ENCODE results near the gene WDR59. TPM values are rescaled to one million over a fixed set of nuclear protein-coding genes. Genes with fewer than 3 reads are reported as not detected.

WDR59 gene
- total and polyA plus RNA-seq, 2 donors, result 22.1 to 28.7 TPM

DNA sequence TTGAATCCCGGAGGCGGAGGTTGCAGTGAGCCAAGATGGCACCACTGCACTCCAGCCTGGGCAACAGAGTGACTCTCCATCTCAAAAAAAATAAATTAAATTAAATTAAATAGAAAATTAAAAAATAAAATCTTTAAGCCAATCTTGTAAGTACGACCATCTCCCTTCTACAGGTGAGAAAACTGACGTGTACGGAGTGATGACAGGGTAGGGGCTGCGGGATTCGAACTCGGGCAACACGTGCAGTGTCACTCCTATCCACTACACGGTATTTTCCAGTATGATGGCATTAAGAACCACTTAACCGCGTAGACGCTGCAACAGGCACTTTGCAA lies 762 bp downstream of the WDR59 start:
- H3K27ac ChIP-seq (ENCODE audit: low read depth), result no peak overlapping the region
- no peaks in the 10 kb centered on the region for H3K36me3 ChIP-seq (ENCODE audit: insufficient read depth)
- 25% methylated on average over 13 of the region's 13 CpGs for WGBS
- DNase-seq (ENCODE audit: extremely low spot score), result no peak
- peak overlapping the region; percentile 89 for H3K4me3 ChIP-seq (ENCODE audit: low read depth, low read length)
- no peaks in the 10 kb centered on the region for H3K4me1 ChIP-seq (ENCODE audit: insufficient read depth)

DNA sequence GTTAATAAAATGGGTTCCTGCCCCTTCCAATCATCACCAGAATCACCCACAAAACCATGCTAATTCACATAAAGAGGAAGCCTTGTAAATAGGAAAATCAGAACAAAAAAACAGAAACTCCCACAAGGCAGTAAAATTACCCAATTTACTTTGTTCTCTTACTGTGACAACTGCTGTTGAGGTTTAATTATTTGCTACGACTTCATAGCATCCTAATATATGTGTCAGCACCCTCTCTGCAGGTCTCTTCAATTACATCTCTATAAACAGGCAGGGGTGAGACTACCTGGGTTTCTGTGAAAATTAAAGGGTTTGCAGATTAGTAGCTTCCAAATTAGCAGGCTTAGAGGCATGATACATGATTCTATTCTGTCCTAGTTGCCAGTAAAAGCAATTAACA lies 2.7 kb downstream of the WDR59 start:
- DNase-seq (ENCODE audit: extremely low spot score), result no peak
- no peak overlapping the region for H3K4me3 ChIP-seq (ENCODE audit: low read depth, low read length)
- WGBS, result 86% methylated on average over 1 of the region's 1 CpG
- no peaks in the 10 kb centered on the region for H3K4me1 ChIP-seq (ENCODE audit: insufficient read depth)
- H3K27ac ChIP-seq (ENCODE audit: low read depth), result no peak overlapping the region
- H3K36me3 ChIP-seq (ENCODE audit: insufficient read depth), result no peaks in the 10 kb centered on the region

DNA sequence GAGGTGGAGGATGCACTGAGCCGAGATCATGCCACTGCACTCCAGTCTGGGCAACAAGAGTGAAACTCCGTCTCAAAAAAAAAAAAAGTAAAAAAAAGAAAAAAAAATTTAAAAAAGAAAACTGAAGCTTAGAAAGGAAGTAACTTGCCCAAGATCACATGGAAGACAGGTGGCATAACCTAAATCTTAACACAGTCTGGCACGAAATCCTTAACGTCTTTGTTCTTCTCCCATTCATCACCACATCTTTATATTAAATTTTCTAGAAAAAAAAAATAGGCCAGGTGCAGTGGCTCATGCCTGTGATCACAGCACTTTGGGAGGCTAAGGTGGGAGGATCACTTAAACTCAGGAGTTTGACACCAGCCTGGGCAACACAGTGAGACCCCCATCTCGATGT lies 9.3 kb downstream of the WDR59 start:
- WGBS, result 89% methylated on average over 5 of the region's 5 CpGs
- Histone ChIP-seq H3K4me3 (ENCODE audit: low read depth, low read length) (no peak overlapping the region), H3K4me1 (ENCODE audit: insufficient read depth) (no peaks in the 10 kb centered on the region)

DNA sequence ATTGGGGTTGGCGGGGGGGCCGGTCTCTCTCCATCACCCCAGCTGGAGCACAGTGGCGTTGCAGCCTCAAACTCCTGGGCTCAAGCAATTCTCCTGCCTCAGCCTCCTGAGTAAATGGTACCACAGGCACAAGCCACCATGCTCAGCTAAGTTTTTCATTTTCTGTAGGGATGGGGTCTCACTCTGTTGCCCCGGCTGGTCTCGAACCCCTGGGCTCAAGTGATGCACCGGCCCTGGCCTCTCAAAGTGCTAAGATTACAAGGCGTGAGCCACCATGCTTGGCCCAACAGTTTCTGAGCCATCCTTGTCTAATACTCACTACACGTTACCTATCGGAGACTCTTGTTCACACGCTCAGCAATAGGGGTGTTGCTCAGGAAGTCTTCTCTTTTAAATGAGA lies 11.6 kb downstream of the WDR59 start:
- WGBS, result 93% methylated on average over 10 of the region's 10 CpGs
- Histone ChIP-seq H3K4me1 (ENCODE audit: insufficient read depth) (no peaks in the 10 kb centered on the region), H3K36me3 (ENCODE audit: insufficient read depth) (no peaks in the 10 kb centered on the region), H3K4me3 (ENCODE audit: low read depth, low read length) (no peak overlapping the region), H3K27ac (ENCODE audit: low read depth) (no peak overlapping the region)
- no peak for DNase-seq (ENCODE audit: extremely low spot score)

More for the DNA sequence above, 9.3 kb downstream of the WDR59 start:
- H3K36me3 ChIP-seq (ENCODE audit: insufficient read depth), result no peaks in the 10 kb centered on the region
- H3K27ac ChIP-seq (ENCODE audit: low read depth), result no peak overlapping the region
- no peak for DNase-seq (ENCODE audit: extremely low spot score)

DNA sequence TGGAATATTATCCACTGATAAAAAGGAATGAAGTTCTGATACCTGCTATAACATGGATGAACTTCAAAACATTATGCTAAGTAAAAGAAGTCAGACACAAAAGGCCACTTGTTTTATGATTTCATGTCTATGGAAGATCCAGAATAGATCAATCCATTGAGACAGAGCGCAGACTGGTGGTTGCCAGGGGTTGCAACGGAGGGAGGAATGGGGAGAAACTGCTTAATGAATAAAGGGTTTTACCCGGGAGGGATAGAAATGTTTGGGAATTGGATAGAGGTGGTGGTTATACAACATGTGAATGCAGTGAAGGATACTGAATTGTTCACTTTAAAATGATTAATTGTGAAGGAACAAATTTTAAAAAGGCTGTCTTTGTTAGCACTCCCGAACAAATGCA lies 30.2 kb downstream of the WDR59 start:
- Histone ChIP-seq H3K36me3 (ENCODE audit: insufficient read depth) (peaks cover 2% of the 10 kb centered on the region), H3K4me1 (ENCODE audit: insufficient read depth) (no peaks in the 10 kb centered on the region), H3K27ac (ENCODE audit: low read depth) (no peak overlapping the region), H3K4me3 (ENCODE audit: low read depth, low read length) (no peak overlapping the region)
- no peak for DNase-seq (ENCODE audit: extremely low spot score)
- 88% methylated on average over 4 of the region's 4 CpGs for WGBS

DNA sequence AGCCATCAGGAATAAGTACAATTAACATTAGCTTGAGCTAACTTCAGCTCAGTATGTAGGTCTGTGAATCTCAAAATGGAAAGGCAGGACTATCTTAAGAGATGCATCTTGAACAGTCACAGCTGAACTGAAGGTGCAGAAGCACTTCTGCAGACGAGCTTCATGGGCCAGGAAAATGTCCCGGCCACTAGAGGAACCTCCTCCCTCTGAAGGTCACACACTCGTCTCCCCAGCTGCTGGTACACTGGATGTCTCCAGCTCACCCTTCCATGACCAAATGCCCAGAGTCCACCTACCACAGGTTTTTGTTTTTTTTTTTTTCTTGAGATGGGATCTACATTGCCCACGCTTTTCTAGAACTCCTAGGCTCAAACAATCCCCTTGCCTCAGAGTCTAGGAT lies 33.2 kb downstream of the WDR59 start:
- no peak for DNase-seq (ENCODE audit: extremely low spot score)
- Histone ChIP-seq H3K4me1 (ENCODE audit: insufficient read depth) (no peaks in the 10 kb centered on the region), H3K4me3 (ENCODE audit: low read depth, low read length) (no peak overlapping the region), H3K36me3 (ENCODE audit: insufficient read depth) (peaks cover 3% of the 10 kb centered on the region), H3K27ac (ENCODE audit: low read depth) (no peak overlapping the region)
- 84% methylated on average over 4 of the region's 4 CpGs for WGBS

DNA sequence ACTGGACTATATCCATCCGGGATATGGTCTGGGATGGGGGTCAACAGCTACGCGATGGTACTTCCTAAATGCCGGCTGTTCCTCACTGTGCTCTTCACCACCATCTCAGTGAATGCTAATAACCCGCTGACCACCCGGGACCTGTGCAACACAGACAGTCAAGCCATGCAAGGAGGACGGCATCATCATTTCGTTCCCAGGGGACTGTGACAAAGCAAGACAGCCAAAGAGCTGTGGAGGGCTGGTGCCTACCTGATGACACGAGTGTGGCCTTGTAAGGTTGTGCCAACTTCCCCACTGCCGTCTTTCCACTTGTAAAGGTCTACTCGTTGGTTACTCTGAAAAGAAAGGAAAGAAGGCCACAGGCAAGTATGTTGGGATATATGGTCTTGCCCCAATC lies 33.7 kb downstream of the WDR59 start:
- Histone ChIP-seq H3K36me3 (ENCODE audit: insufficient read depth) (peaks cover 3% of the 10 kb centered on the region), H3K27ac (ENCODE audit: low read depth) (no peak overlapping the region), H3K4me1 (ENCODE audit: insufficient read depth) (no peaks in the 10 kb centered on the region), H3K4me3 (ENCODE audit: low read depth, low read length) (no peak overlapping the region)
- no peak for DNase-seq (ENCODE audit: extremely low spot score)
- 96% methylated on average over 11 of the region's 11 CpGs for WGBS

DNA sequence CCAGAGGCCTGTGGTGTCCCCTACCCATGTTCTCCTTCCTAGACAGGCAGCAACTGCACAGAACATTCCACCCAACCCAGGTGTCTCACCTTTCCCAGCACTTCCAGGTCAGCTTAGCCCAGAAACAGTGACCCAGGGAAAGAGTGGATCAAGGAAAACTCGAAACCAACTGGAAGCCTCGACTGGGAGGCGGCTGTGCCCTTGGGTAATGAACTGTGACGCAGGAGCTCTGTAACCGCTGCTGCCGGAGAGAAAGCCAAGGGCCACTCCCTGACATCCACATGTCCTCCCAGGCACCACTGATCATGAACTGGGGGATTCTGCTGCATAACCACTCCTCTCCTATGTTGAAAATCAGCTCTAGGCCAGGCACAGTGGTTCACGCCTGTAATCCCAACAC lies 34.4 kb downstream of the WDR59 start:
- Histone ChIP-seq H3K4me3 (ENCODE audit: low read depth, low read length) (no peak overlapping the region), H3K36me3 (ENCODE audit: insufficient read depth) (peaks cover 3% of the 10 kb centered on the region), H3K4me1 (ENCODE audit: insufficient read depth) (no peaks in the 10 kb centered on the region), H3K27ac (ENCODE audit: low read depth) (no peak overlapping the region)
- DNase-seq (ENCODE audit: extremely low spot score), result no peak
- 95% methylated on average over 7 of the region's 7 CpGs for WGBS

DNA sequence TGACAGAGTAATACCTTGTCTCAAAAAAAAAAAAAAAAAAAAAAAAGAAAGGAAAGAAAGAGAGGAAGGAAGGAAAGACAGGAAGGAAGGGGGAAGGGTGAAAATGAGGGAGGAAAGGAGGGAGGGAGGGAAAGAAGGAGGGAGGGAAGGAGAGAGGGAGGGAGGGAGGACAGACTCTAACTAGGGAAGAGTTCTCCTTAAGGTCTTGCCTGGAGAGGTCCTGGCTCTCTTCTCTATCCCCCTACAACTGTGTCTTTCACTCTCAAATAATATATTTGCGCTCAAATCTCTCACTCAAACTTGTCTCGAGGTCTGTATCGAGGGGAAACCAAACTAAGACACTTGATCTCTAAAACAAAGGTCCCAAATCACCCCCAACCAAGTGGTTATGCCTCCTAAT lies 35.6 kb downstream of the WDR59 start:
- WGBS, result 94% methylated on average over 3 of the region's 3 CpGs
- peaks cover 1% of the 10 kb centered on the region for H3K36me3 ChIP-seq (ENCODE audit: insufficient read depth)
- no peaks in the 10 kb centered on the region for H3K4me1 ChIP-seq (ENCODE audit: insufficient read depth)
- DNase-seq (ENCODE audit: extremely low spot score), result no peak
- no peak overlapping the region for H3K4me3 ChIP-seq (ENCODE audit: low read depth, low read length)
- no peak overlapping the region for H3K27ac ChIP-seq (ENCODE audit: low read depth)

DNA sequence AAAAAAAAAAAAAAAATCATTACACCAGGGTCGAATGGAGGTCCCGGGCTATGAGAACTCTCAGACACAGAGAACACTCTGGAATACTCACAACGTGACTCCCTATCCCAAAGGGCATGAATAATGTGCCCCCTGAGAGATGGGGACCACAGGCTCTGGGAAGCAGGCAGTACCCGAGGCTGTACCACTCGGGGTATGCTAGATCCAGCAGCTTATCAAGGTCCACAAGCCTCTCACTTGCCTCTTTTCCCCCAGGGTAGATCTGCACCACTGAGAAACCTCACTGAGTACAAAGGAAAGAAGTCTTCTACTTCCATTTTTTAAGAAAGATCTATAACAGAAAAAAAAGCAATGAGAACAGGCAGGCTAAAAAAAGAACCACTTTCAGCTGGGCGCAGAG lies 40.5 kb downstream of the WDR59 start:
- WGBS, result 93% methylated on average over 6 of the region's 6 CpGs
- DNase-seq (ENCODE audit: extremely low spot score), result no peak
- Histone ChIP-seq H3K4me3 (ENCODE audit: low read depth, low read length) (no peak overlapping the region), H3K36me3 (ENCODE audit: insufficient read depth) (peaks cover 1% of the 10 kb centered on the region), H3K4me1 (ENCODE audit: insufficient read depth) (no peaks in the 10 kb centered on the region), H3K27ac (ENCODE audit: low read depth) (no peak overlapping the region)

DNA sequence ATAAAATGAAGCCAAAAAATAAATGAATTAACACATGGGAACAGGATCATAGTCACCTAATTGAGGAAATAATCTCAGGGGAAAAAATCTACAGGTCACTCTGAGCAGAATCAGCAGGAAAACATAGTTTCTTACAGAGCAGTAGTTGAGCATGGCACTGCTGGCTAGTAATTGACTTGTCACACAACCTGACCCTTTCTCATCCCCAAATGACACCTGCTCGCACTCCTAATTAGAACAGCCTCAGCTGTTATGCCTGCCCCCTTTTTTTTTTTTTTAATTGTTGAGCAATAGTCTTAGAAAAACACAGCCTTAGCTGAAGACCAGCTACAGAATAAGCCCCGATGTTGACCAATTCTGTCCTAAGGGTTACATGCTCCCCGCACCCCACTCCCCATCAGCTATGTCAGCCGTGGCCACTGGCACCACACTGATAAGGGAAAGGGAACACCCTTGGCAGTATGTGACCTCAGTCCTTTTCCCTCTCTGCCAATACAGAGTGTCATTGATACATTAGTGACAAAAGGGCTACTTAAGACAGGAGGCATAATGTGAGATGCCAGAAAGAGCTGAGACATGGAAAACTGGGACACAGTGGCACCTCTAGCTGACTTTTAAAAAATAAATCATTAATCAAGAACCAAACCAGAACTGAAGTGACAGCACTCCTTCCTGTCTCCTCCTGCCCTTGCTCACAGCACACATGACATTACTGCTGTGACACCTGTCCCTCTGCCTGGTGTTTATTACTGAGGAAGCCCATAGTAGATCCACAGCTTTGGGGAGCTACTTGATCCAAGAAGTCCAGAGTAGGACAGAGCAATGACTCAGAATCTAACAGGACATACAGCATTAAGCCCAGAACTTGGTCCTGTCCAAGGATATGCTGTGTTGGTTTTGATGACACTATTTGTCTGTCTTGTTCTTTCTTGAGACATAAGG lies 41.7 kb downstream of the WDR59 start:
- DNase-seq (ENCODE audit: extremely low spot score), result no peak
- no peak overlapping the region for H3K4me3 ChIP-seq (ENCODE audit: low read depth, low read length)
- no peak overlapping the region for H3K27ac ChIP-seq (ENCODE audit: low read depth)
- 89% methylated on average over 4 of the region's 4 CpGs for WGBS
- H3K36me3 ChIP-seq (ENCODE audit: insufficient read depth), result peaks cover 1% of the 10 kb centered on the region
- H3K4me1 ChIP-seq (ENCODE audit: insufficient read depth), result no peaks in the 10 kb centered on the region

DNA sequence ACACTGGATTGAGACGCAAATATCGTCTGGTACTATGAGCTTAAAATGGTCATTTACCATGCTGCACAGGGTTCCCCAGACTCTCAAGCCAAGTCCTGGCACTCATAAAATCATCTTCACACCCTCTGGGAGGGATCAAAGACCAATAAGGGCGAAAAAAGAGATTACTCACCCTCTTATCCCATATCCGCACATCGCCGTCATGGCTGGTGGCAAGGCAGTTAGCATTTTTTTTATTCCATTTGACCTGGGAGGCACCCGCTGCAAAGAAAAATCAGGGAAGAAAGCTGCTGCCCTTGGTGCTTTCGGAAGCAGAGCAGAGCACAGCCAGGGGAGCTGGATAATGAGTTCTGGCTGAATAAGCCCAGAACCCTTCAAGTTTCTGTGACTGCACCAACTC lies 42.4 kb downstream of the WDR59 start:
- DNase-seq (ENCODE audit: extremely low spot score), result no peak
- H3K4me3 ChIP-seq (ENCODE audit: low read depth, low read length), result no peak overlapping the region
- H3K4me1 ChIP-seq (ENCODE audit: insufficient read depth), result no peaks in the 10 kb centered on the region
- H3K36me3 ChIP-seq (ENCODE audit: insufficient read depth), result peaks cover 3% of the 10 kb centered on the region
- H3K27ac ChIP-seq (ENCODE audit: low read depth), result no peak overlapping the region
- 92% methylated on average over 8 of the region's 8 CpGs for WGBS

DNA sequence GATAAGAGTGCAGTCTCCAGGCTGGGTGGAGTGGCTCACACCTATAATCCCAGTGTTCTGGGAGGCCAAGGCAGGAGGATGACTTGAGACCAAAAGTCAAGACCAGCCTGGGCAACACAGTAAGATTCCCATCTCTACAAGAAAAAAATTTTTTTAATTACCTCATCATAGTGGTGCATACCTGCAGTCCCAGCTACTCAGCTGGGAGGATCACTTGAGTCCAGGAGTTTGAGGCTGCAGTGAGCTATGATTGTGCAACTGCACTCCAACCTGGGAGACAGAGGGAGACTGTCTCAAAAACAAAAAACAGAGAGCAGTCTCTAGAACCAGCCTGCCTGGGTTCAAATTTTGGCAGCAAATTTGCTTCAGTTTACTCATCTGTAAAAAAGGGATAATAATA lies 45.2 kb downstream of the WDR59 start:
- no peak for DNase-seq (ENCODE audit: extremely low spot score)
- Histone ChIP-seq H3K4me1 (ENCODE audit: insufficient read depth) (no peaks in the 10 kb centered on the region), H3K36me3 (ENCODE audit: insufficient read depth) (peaks cover 3% of the 10 kb centered on the region), H3K27ac (ENCODE audit: low read depth) (no peak overlapping the region), H3K4me3 (ENCODE audit: low read depth, low read length) (no peak overlapping the region)

DNA sequence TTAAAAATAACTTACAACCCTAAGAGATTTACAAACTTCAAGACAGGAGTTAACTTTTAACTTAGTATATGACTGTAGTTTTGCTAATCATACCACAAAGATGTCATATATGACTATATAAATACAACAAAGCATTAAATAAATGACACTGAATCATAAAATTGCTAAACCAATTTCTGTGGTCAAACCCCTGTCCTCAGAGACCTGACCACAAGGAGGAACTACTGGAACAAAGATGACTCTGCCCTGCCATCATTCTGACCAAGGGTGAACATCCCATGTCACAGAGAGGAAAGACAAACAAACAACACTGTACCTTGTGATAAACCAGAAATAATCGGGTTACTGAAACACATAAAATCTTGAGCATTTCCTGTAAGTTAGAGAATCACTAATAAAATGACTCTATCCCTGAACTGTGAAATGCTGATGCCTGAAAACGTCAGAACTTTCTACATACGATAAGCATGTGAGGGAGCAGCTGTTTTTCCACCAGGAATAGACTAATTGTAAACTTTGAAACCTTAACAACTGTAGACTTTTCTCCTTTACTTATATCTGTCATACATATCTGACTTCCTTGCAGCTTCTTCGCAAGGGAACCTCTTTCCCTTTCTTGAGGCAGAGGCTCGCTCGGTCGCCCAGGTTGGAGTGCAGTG lies 47.9 kb downstream of the WDR59 start:
- DNase-seq (ENCODE audit: extremely low spot score), result no peak
- WGBS, result 78% methylated on average over 7 of the region's 7 CpGs
- Histone ChIP-seq H3K27ac (ENCODE audit: low read depth) (no peak overlapping the region), H3K36me3 (ENCODE audit: insufficient read depth) (peaks cover 3% of the 10 kb centered on the region), H3K4me3 (ENCODE audit: low read depth, low read length) (no peak overlapping the region), H3K4me1 (ENCODE audit: insufficient read depth) (no peaks in the 10 kb centered on the region)

Measured in urinary bladder (tissue), 4 donors.